SK-N-MC (cell line): ENCODE data around the gene RAB11B.

Experiments
- EZH2 ChIP-seq: fragments of 200-600 bp; sonication (generic); IDR thresholded peaks from one replicate; pipeline ENCODE4 v1.6.1; 2017; ENCODE audit warnings: antibody characterized with exemption
- FOXP2 ChIP-seq: optimal IDR thresholded peaks from 2 replicates; pipeline ENCODE3; 2011; ENCODE audit warnings: mild to moderate bottlenecking, moderate library complexity; ENCODE audit not compliant: insufficient read depth; ENCODE audit errors: extremely low read length, control extremely low read depth
- POLR2AphosphoS5 ChIP-seq: IDR thresholded peaks from 2 replicates; pipeline ENCODE4 v1.6.1; 2012; ENCODE audit warnings: mild to moderate bottlenecking, low read depth, low read length, borderline replicate concordance

DNA sequence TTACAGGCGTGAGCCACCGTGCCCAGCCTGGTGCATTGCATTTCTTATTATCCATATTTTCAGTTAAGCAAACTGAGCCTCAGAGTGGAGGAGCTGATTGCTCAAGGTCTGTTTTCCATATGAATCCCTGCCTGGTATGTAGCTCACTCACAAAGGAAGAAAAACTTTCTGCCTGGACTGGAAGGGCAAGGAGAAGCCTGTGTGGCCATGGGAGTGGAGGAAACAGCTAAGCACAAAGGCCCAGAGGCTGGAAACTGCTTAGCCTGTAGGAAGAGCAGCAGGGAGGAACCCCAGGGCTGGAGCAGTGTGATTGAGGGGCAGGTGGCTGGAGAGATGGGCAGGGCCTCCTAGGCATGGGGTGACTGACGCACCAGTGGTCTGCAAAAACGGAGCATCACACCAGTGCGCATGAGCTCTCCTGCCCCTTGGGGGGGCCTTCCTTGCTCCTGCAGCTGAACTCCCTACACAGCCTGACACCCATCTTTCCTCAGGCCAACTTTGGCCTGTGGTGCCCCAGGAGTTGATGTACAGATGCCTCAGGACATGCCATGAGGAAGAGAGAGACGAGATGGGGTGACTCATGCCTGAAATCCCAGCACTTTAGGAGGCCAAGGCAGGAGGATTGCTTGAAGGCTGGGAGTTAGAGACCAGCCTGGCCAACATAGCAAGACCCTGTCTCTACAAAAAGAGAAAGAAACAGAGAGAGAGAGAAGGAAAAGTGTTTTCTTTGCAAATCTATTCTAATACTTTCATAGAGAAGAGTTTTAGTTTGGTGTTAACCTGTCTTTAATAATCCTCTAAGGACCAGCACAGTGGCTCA is 51.8 kb downstream of the RAB11B start:
- TF ChIP-seq POLR2AphosphoS5 (no peak), EZH2 (no peak), FOXP2 (no peak)
